SK-N-SH (cell line): ENCODE data around the gene TIMP2. TPM values are rescaled to one million over a fixed set of nuclear protein-coding genes. Genes with fewer than 3 reads are reported as not detected.

Experiments used
- CHD2 ChIP-seq: fragments of 150-350 bp; IDR thresholded peaks from 2 replicates; pipeline ENCODE4 v1.6.1; 2018; ENCODE audit warnings: low read length; ENCODE audit not compliant: partially characterized antibody
- ELF1 ChIP-seq: IDR thresholded peaks from 2 replicates; pipeline ENCODE4 v1.4.0; 2012
- EP300 ChIP-seq, 2 experiments: IDR thresholded peaks; 2 replicates each; pipeline versions ENCODE4 v1.4.0 to v1.6.1; 2012; ENCODE audit warnings: borderline replicate concordance in 1 of 2, low read depth in 1 of 2, low read length in 1 of 2
- EZH2phosphoT487 ChIP-seq: fragments of 200-600 bp; sonication (generic); IDR thresholded peaks from 2 replicates; pipeline ENCODE4 v1.6.1; 2017; ENCODE audit warnings: low read depth, mixed run types, mild to moderate bottlenecking, antibody characterized with exemption, moderate library complexity, borderline replicate concordance
- FOSL2 ChIP-seq: IDR thresholded peaks from 2 replicates; pipeline ENCODE4 v1.4.0; 2012; ENCODE audit warnings: low read depth, mild to moderate bottlenecking, moderate library complexity, borderline replicate concordance
- FOXJ3 ChIP-seq: sonication (generic); formaldehyde crosslinking; IDR thresholded peaks from 2 replicates; pipeline ENCODE4 v1.5.1; 2020; ENCODE audit warnings: mild to moderate bottlenecking, missing genetic modification reagents
- FOXM1 ChIP-seq: IDR thresholded peaks from 2 replicates; pipeline ENCODE4 v1.4.0; 2012; ENCODE audit warnings: low read depth, mild to moderate bottlenecking
- MXI1 ChIP-seq: IDR thresholded peaks from 2 replicates; pipeline ENCODE4 v1.6.1; 2012; ENCODE audit warnings: mild to moderate bottlenecking, low read depth, low read length, improper control_type of control experiment
- NFIC ChIP-seq: IDR thresholded peaks from 2 replicates; pipeline ENCODE4 v1.4.0; 2012; ENCODE audit warnings: borderline replicate concordance
- NRF1 ChIP-seq: IDR thresholded peaks from 2 replicates; pipeline ENCODE4 v1.6.1; 2012; ENCODE audit warnings: low read depth, mild to moderate bottlenecking, low read length
- POLR2AphosphoS5 ChIP-seq: IDR thresholded peaks from 2 replicates; pipeline ENCODE4 v1.6.1; 2012; ENCODE audit warnings: low read depth, low read length
- RCOR1 ChIP-seq: fragments of 150-350 bp; IDR thresholded peaks from 2 replicates; pipeline ENCODE4 v1.6.1; 2017; ENCODE audit warnings: antibody characterized with exemption, low read length
- RFX5 ChIP-seq: IDR thresholded peaks from 2 replicates; pipeline ENCODE4 v1.6.1; 2012; ENCODE audit warnings: mild to moderate bottlenecking, improper control_type of control experiment, low read length
- SIN3A ChIP-seq: IDR thresholded peaks from 2 replicates; pipeline ENCODE4 v1.6.1; 2012; ENCODE audit warnings: low read depth, mild to moderate bottlenecking, low read length, moderate library complexity, borderline replicate concordance
- SMC3 ChIP-seq: IDR thresholded peaks from 2 replicates; pipeline ENCODE4 v1.6.1; 2012; ENCODE audit warnings: low read depth, low read length, improper control_type of control experiment
- TAF1 ChIP-seq: IDR thresholded peaks from 2 replicates; pipeline ENCODE4 v1.6.1; 2012; ENCODE audit warnings: low read depth, mild to moderate bottlenecking, low read length, moderate library complexity, borderline replicate concordance
- TCF12 ChIP-seq: IDR thresholded peaks from 2 replicates; pipeline ENCODE4 v1.4.0; 2012
- TEAD4 ChIP-seq: IDR thresholded peaks from 2 replicates; pipeline ENCODE4 v1.4.0; 2012; ENCODE audit warnings: mild to moderate bottlenecking, borderline replicate concordance; ENCODE audit not compliant: insufficient read depth
- polyA plus RNA-seq, 3 experiments: library from polyadenylated mRNA; depleted of rRNA; stranded (reverse); fragments of >200 nt; gene quantifications; 2 replicates each; pipeline ENCODE4 v1.2.3, GENCODE V29; 2012
- TF ChIP-seq, protein P1 (sequence below): IDR thresholded peaks from 2 replicates; pipeline ENCODE4 v1.4.0; 2012; ENCODE audit warnings: low read depth
- TF ChIP-seq, protein P2 (sequence below): IDR thresholded peaks from 2 replicates; pipeline ENCODE4 v1.6.1; 2012; ENCODE audit warnings: mild to moderate bottlenecking, low read depth, low read length, moderate library complexity
- TF ChIP-seq, protein P3 (sequence below): IDR thresholded peaks from 2 replicates; pipeline ENCODE4; 2012
- TF ChIP-seq, protein P4 (sequence below): IDR thresholded peaks from 2 replicates; pipeline ENCODE4 v1.4.0; 2012; ENCODE audit warnings: low read depth, borderline replicate concordance
- TF ChIP-seq, protein P5 (sequence below): IDR thresholded peaks from 2 replicates; pipeline ENCODE4 v1.4.0; 2012; ENCODE audit warnings: low read depth, borderline replicate concordance

The TIMP2 gene
- polyA plus RNA-seq, 1 of the 3 experiments (the other 2 are of a cell fraction), result 441 TPM

DNA sequence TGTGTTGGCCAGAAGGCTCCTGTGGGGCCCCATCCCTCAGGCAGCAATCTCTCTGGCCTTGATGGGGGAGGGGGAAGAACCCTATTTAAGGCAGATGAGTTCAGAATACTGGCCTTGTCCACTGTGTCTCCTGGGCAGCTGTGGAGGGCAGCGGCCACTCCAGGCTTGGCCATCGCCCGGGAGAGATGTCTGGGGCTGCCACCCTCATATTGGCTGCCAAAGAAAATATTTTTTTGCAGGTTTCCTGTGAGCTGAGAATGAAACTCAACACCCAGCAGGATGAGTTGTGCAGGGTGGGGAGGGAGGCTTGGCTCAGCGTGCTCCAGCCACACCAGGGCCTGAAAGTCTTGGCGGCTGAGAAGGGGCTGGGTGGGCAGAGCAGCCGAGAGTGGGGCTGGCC lies 14.4 kb upstream of the TIMP2 start (continued):
- TF ChIP-seq FOSL2, result peak; percentile 44; the same call in 1 of the 2 replicates
- TF ChIP-seq RFX5, result no peak
- no peak for TF ChIP-seq SIN3A
- TF ChIP-seq EP300 (IDR thresholded peaks at IDR 0.05; ENCODE audit: borderline replicate concordance in 1 of 2, low read depth in 1 of 2, low read length in 1 of 2), result peak in 1 of 2 experiments; percentile 60; a peak in 1 of 4 replicates
- no peak for TF ChIP-seq RCOR1
- no peak for TF ChIP-seq NRF1
- TF ChIP-seq, protein P1, sequence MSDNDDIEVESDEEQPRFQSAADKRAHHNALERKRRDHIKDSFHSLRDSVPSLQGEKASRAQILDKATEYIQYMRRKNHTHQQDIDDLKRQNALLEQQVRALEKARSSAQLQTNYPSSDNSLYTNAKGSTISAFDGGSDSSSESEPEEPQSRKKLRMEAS, result peak; percentile 68
- TF ChIP-seq TCF12, result peak; percentile 83
- no peak for TF ChIP-seq EZH2phosphoT487
- TF ChIP-seq TEAD4, result no peak
- TF ChIP-seq FOXM1, result no peak
- no peak for TF ChIP-seq CHD2
- TF ChIP-seq SMC3, result no peak
- TF ChIP-seq MXI1, result no peak
- TF ChIP-seq TAF1, result no peak
- TF ChIP-seq, protein P2, sequence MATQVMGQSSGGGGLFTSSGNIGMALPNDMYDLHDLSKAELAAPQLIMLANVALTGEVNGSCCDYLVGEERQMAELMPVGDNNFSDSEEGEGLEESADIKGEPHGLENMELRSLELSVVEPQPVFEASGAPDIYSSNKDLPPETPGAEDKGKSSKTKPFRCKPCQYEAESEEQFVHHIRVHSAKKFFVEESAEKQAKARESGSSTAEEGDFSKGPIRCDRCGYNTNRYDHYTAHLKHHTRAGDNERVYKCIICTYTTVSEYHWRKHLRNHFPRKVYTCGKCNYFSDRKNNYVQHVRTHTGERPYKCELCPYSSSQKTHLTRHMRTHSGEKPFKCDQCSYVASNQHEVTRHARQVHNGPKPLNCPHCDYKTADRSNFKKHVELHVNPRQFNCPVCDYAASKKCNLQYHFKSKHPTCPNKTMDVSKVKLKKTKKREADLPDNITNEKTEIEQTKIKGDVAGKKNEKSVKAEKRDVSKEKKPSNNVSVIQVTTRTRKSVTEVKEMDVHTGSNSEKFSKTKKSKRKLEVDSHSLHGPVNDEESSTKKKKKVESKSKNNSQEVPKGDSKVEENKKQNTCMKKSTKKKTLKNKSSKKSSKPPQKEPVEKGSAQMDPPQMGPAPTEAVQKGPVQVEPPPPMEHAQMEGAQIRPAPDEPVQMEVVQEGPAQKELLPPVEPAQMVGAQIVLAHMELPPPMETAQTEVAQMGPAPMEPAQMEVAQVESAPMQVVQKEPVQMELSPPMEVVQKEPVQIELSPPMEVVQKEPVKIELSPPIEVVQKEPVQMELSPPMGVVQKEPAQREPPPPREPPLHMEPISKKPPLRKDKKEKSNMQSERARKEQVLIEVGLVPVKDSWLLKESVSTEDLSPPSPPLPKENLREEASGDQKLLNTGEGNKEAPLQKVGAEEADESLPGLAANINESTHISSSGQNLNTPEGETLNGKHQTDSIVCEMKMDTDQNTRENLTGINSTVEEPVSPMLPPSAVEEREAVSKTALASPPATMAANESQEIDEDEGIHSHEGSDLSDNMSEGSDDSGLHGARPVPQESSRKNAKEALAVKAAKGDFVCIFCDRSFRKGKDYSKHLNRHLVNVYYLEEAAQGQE, result no peak
- no peak for TF ChIP-seq ELF1
- peak; percentile 92 for TF ChIP-seq NFIC
- TF ChIP-seq, protein P3, sequence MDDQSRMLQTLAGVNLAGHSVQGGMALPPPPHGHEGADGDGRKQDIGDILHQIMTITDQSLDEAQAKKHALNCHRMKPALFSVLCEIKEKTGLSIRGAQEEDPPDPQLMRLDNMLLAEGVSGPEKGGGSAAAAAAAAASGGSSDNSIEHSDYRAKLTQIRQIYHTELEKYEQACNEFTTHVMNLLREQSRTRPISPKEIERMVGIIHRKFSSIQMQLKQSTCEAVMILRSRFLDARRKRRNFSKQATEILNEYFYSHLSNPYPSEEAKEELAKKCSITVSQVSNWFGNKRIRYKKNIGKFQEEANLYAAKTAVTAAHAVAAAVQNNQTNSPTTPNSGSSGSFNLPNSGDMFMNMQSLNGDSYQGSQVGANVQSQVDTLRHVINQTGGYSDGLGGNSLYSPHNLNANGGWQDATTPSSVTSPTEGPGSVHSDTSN, result peak; percentile 42; the same call in 1 of the 2 replicates
- TF ChIP-seq FOXJ3 (CRISPR knock-in tag), result no peak
- TF ChIP-seq POLR2AphosphoS5, result no peak
- TF ChIP-seq, protein P4, sequence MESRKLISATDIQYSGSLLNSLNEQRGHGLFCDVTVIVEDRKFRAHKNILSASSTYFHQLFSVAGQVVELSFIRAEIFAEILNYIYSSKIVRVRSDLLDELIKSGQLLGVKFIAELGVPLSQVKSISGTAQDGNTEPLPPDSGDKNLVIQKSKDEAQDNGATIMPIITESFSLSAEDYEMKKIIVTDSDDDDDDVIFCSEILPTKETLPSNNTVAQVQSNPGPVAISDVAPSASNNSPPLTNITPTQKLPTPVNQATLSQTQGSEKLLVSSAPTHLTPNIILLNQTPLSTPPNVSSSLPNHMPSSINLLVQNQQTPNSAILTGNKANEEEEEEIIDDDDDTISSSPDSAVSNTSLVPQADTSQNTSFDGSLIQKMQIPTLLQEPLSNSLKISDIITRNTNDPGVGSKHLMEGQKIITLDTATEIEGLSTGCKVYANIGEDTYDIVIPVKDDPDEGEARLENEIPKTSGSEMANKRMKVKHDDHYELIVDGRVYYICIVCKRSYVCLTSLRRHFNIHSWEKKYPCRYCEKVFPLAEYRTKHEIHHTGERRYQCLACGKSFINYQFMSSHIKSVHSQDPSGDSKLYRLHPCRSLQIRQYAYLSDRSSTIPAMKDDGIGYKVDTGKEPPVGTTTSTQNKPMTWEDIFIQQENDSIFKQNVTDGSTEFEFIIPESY, result no peak
- TF ChIP-seq, protein P5, sequence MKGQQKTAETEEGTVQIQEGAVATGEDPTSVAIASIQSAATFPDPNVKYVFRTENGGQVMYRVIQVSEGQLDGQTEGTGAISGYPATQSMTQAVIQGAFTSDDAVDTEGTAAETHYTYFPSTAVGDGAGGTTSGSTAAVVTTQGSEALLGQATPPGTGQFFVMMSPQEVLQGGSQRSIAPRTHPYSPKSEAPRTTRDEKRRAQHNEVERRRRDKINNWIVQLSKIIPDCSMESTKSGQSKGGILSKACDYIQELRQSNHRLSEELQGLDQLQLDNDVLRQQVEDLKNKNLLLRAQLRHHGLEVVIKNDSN, result no peak
